K562 (cell line): ENCODE results near the gene PRICKLE2. TPM values are rescaled to one million over a fixed set of nuclear protein-coding genes. Genes with fewer than 3 reads are reported as not detected.

ENCODE experiments used
- ATAC-seq: fragments of 200-7000 bp; cut with Tn5 transposase; 3 replicates; pipeline ENCODE4 v1.9.1; 2020; ENCODE audit warnings: moderate library complexity
- BruUV-seq: library from RNA; stranded (reverse); fragments of 400-500 nt; replicated peaks from 2 replicates; lab custom pipeline; 2021; lab: Mats Ljungman, UMichigan
- CTCF ChIA-PET: fragments of 300-600 bp; formaldehyde crosslinking; extraction: SDS; loops from one replicate; lab custom pipeline; 2021; ENCODE audit warnings: low intra/inter-chr PET ratio; lab: Yijun Ruan, JAX
- POLR2A ChIA-PET: fragments of 300-600, 350-650 bp; sonication (Branson Sonifier 250); formaldehyde crosslinking; extraction: SDS; loops from one replicate; lab custom pipeline; 2021; ENCODE audit warnings: antibody characterized with exemption, inconsistent platforms; lab: Yijun Ruan, JAX
- DNase-seq, 4 experiments: peaks; one replicate each; pipeline versions ENCODE4 v3.0.0 to v3.0.0-alpha.2; 2011 to 2018; ENCODE audit warnings: low spot score in 3 of 4, mixed read lengths in 3 of 4; ENCODE audit errors: extremely low read depth in 1 of 4
- FAIRE-seq: peaks from 2 replicates; lab custom pipeline; 2011; peaks lifted over from hg19 to GRCh38; lab: Jason Lieb, UNC
- H2AFZ ChIP-seq: 2 replicates; pipeline ENCODE4 v1.6.0; 2011; ENCODE audit warnings: low read depth, low read length, control low read depth, inconsistent platforms
- H3K27ac ChIP-seq: fragments of 200-600 bp; 3 replicates; pipeline ENCODE4 v1.8.0; 2011; ENCODE audit warnings: low read depth, mild to moderate bottlenecking, control low read depth, inconsistent platforms, low read length, moderate library complexity, mixed read lengths; ENCODE audit errors: extremely low read depth
- H3K27me3 ChIP-seq, 2 experiments: fragments of 300-600 bp in 1 of 2; 2 replicates in 1 of 2; 3 replicates in 1 of 2; pipeline versions ENCODE4 v1.6.0 to v1.8.0; 2011; ENCODE audit warnings: inconsistent platforms in 2 of 2, low read length in 2 of 2, mild to moderate bottlenecking in 1 of 2, mixed read lengths in 1 of 2, moderate library complexity in 1 of 2; ENCODE audit not compliant: control insufficient read depth in 2 of 2, insufficient read depth in 2 of 2
- H3K36me3 ChIP-seq: fragments of 300-600 bp; 3 replicates; pipeline ENCODE4 v1.8.0; 2011; ENCODE audit warnings: mild to moderate bottlenecking, low read length, inconsistent platforms; ENCODE audit not compliant: control insufficient read depth, insufficient read depth
- H3K4me1 ChIP-seq, 2 experiments: fragments of 200-600 bp in 1 of 2; replicated peaks in 1 of 2; 2 replicates in 1 of 2; 3 replicates in 1 of 2; pipeline versions ENCODE4 v1.5.1 to v1.8.0; 2011; ENCODE audit warnings: inconsistent platforms in 2 of 2, low read length in 2 of 2, mild to moderate bottlenecking in 1 of 2, mixed read lengths in 1 of 2, moderate library complexity in 1 of 2; ENCODE audit not compliant: control insufficient read depth in 2 of 2, insufficient read depth in 2 of 2
- H3K4me2 ChIP-seq: 2 replicates; pipeline ENCODE4 v1.6.1; 2011; ENCODE audit warnings: low read length, control low read depth, inconsistent platforms, mixed read lengths; ENCODE audit not compliant: insufficient read depth
- H3K4me3 ChIP-seq: fragments of 200-600 bp; sonication (generic), shearing (Covaris generic); 2 replicates; pipeline ENCODE4 v1.5.1; 2016; ENCODE audit warnings: control low read depth, inconsistent platforms
- H3K79me2 ChIP-seq: fragments of 200-600 bp; 3 replicates; pipeline ENCODE4 v1.8.0; 2011; ENCODE audit warnings: low read length, inconsistent platforms; ENCODE audit not compliant: control insufficient read depth, insufficient read depth
- H3K9ac ChIP-seq, 2 experiments: 2 replicates each; pipeline versions ENCODE4 v1.6.0 to v1.6.1; 2011; ENCODE audit warnings: low read depth in 2 of 2, low read length in 2 of 2, control low read depth in 1 of 2, inconsistent platforms in 1 of 2, mild to moderate bottlenecking in 1 of 2, mixed read lengths in 1 of 2; ENCODE audit not compliant: insufficient read depth in 1 of 2
- H3K9me1 ChIP-seq: one replicate; pipeline ENCODE4 v1.6.0; 2011; ENCODE audit warnings: inconsistent platforms, mild to moderate bottlenecking, low read length, moderate library complexity; ENCODE audit not compliant: control insufficient read depth, insufficient read depth
- H3K9me3 ChIP-seq: replicated peaks from 2 replicates; pipeline ENCODE4 v1.5.1; 2011; ENCODE audit warnings: low read depth, low read length, inconsistent platforms; ENCODE audit not compliant: control insufficient read depth, insufficient read depth
- H4K20me1 ChIP-seq: replicated peaks from 2 replicates; pipeline ENCODE4 v1.6.1; 2011; ENCODE audit warnings: low read length, inconsistent platforms, mixed read lengths; ENCODE audit not compliant: control insufficient read depth, insufficient read depth
- CBFA2T3 ChIP-seq: fragments of 450-650 bp; IDR thresholded peaks from 2 replicates; pipeline ENCODE4 v1.6.1; 2017
- DIDO1 ChIP-seq: fragments of 450-650 bp; IDR thresholded peaks from 2 replicates; pipeline ENCODE4 v1.6.1; 2016; ENCODE audit warnings: low read depth, missing biosample characterization, missing genetic modification characterization
- HNRNPH1 ChIP-seq: fragments of 200-400 bp; formaldehyde crosslinking; optimal IDR thresholded peaks from 2 replicates; pipeline ENCODE3; 2017; ENCODE audit warnings: low read depth, mild to moderate bottlenecking, low read length, moderate library complexity
- NFRKB ChIP-seq: fragments of 450-650 bp; IDR thresholded peaks from 2 replicates; pipeline ENCODE4 v1.6.1; 2016; ENCODE audit warnings: low read depth
- NFXL1 ChIP-seq: fragments of 450-650 bp; formaldehyde crosslinking; IDR thresholded peaks from 2 replicates; pipeline ENCODE4 v1.4.0; 2021; ENCODE audit warnings: mild to moderate bottlenecking
- POLR2A ChIP-seq: fragments of 450-650 bp; conservative IDR thresholded peaks from 2 replicates; pipeline ENCODE4 v1.6.1; 2016
- PYGO2 ChIP-seq: fragments of 450-650 bp; IDR thresholded peaks from 2 replicates; pipeline ENCODE4 v1.6.1; 2016; ENCODE audit warnings: mild to moderate bottlenecking, missing genetic modification characterization, moderate library complexity, missing compliant biosample characterization
- ZBTB11 ChIP-seq, 3 experiments: fragments of 200-800 bp in 1 of 3; fragments of 250-450 bp in 1 of 3; fragments of 450-650 bp in 1 of 3; sonication (Bioruptor Pico) in 1 of 3; sonication (Bioruptor generic) in 1 of 3; formaldehyde crosslinking in 1 of 3; IDR thresholded peaks; 2 replicates each; pipeline versions ENCODE4 v1.6.1 to v1.8.0; 2016 to 2022; ENCODE audit warnings: mild to moderate bottlenecking in 2 of 3, missing genetic modification characterization in 2 of 3, missing compliant biosample characterization in 1 of 3, moderate library complexity in 1 of 3
- ZBTB8A ChIP-seq: fragments of 450-650 bp; IDR thresholded peaks from 2 replicates; pipeline ENCODE4 v1.6.1; 2018; ENCODE audit warnings: mild to moderate bottlenecking, moderate library complexity; ENCODE audit not compliant: partially characterized antibody
- ZNF311 ChIP-seq: fragments of 250-450 bp; sonication (Bioruptor Pico); IDR thresholded peaks from 2 replicates; pipeline ENCODE4 v1.4.0; 2020; ENCODE audit warnings: mild to moderate bottlenecking, moderate library complexity
- ZNF445 ChIP-seq: fragments of 250-450 bp; sonication (Bioruptor Pico); IDR thresholded peaks from 2 replicates; pipeline ENCODE4 v1.4.0; 2020; ENCODE audit warnings: low read depth, mild to moderate bottlenecking, moderate library complexity
- ZNF668 ChIP-seq: fragments of 250-450 bp; sonication (Bioruptor Pico); IDR thresholded peaks from 2 replicates; pipeline ENCODE4 v1.8.0; 2022; ENCODE audit warnings: mild to moderate bottlenecking, inconsistent platforms
- WGBS: fragments of 100-300 bp; shearing (Covaris generic); methylation state at CpG from one replicate; pipeline ENCODE4 v1.1.6; 2016; ENCODE audit warnings: low coverage, mixed read lengths; ENCODE audit not compliant: insufficient coverage; ENCODE audit errors: missing lambda C conversion rate; 5-methylcytosine and 5-hydroxymethylcytosine counted together
- in situ Hi-C: fragments of 300-500 bp; cut with MboI; formaldehyde crosslinking; loops from 4 replicates; pipeline ENCODE4 v1.15.0; 2018; ENCODE audit warnings: inconsistent platforms, mixed read lengths
- intact Hi-C: fragments of 100-400 bp; cut with micrococcal nuclease; formaldehyde crosslinking; loops from 2 replicates; pipeline ENCODE4 v1.14.2; 2022
- polyA plus RNA-seq, 8 experiments: library from polyadenylated mRNA; depleted of rRNA in 4 of 8; stranded (reverse) in 5 of 8; unstranded in 3 of 8; fragments of >200 nt; fragmentation: Nextera tagmentation in 2 of 8; fragmentation: Illumina TruSeq in 1 of 8; extraction: Ambion mirVana in 2 of 8; extraction: Trizol in 1 of 8; gene quantifications; 2 replicates each; pipeline versions ENCODE4 v1.2.1 to v1.2.3, GENCODE V29; 2011 to 2014; ENCODE audit warnings: inconsistent platforms in 1 of 8, missing spikeins in 1 of 8
- total RNA-seq, 7 experiments: library from RNA; depleted of rRNA in 6 of 7; stranded (reverse); fragments of >200 nt in 6 of 7; fragmentation: Illumina TruSeq in 2 of 7; extraction: Trizol in 2 of 7; gene quantifications; 2 replicates each; pipeline versions ENCODE4 v1.2.1 to v1.2.3, GENCODE V29; 2011 to 2021; ENCODE audit warnings: low replicate concordance in 1 of 7

Gene PRICKLE2
- total and polyA plus RNA-seq, 9 of the 15 experiments (the other 6 are each of a cell fraction or from before 2014, with no cell fraction given): 0.07 to 0.09 TPM; not detected in 7

GRCh38 chr3:64056606-64057180, 168.6 kb downstream of the PRICKLE2 start:
- FAIRE-seq: no peak

GRCh38 chr3:64055076-64055475, 170.2 kb downstream of the PRICKLE2 start:
- H3K4me1 ChIP-seq: no peaks in the 10 kb centered on the region
- DNase-seq: no peak
- no peaks in the 10 kb centered on the region for H3K36me3 ChIP-seq
- H3K4me2 ChIP-seq: no peak overlapping the region
- no peak overlapping the region for H2AFZ ChIP-seq
- in situ Hi-C loops: no loop called here
- H3K9ac ChIP-seq: no peak overlapping the region
- H3K79me2 ChIP-seq: no peaks in the 10 kb centered on the region
- intact Hi-C loops: no loop called here
- H3K27me3 ChIP-seq: no peaks in the 10 kb centered on the region
- ATAC-seq: no peak
- 0% methylated on average over 2 of the region's 2 CpGs for whole genome bisulfite sequencing
- ChIA-PET CTCF (no interaction called here), POLR2A (no interaction called here)
- no peak overlapping the region for H3K27ac ChIP-seq
- TF ChIP-seq POLR2A: no peak
- 0 out of 6 replicates have a peak, but pooled peaks of 1 of the 3 experiments have one; percentile 54 for TF ChIP-seq ZBTB11 (CRISPR knock-in tag; IDR thresholded peaks at IDR 0.05)
- H3K9me3 ChIP-seq: no peaks in the 10 kb centered on the region
- no peak for FAIRE-seq
- BruUV-seq: no TSS peak
- no peak overlapping the region for H3K4me3 ChIP-seq
- no peaks in the 10 kb centered on the region for H3K9me1 ChIP-seq
- H4K20me1 ChIP-seq: no peaks in the 10 kb centered on the region

More at GRCh38 chr3:64056606-64057180, 168.6 kb downstream of the PRICKLE2 start:
- no peaks in the 10 kb centered on the region for H3K9me1 ChIP-seq
- no peak for DNase-seq
- H3K9ac ChIP-seq: no peak overlapping the region
- no TSS peak for BruUV-seq
- H3K9me3 ChIP-seq: no peaks in the 10 kb centered on the region
- ATAC-seq: no peak
- 0% methylated on average over 2 of the region's 3 CpGs for WGBS
- in situ Hi-C loops (no loop called here), intact Hi-C loops (no loop called here)
- ChIA-PET CTCF (no interaction called here), POLR2A (no interaction called here)
- H3K4me1 ChIP-seq: no peaks in the 10 kb centered on the region
- no peaks in the 10 kb centered on the region for H3K36me3 ChIP-seq
- no peak for TF ChIP-seq PYGO2
- no peak for TF ChIP-seq NFRKB
- TF ChIP-seq ZBTB8A: no peak
- no peak for TF ChIP-seq HNRNPH1
- TF ChIP-seq DIDO1 (tag): no peak
- TF ChIP-seq CBFA2T3: no peak
- TF ChIP-seq NFXL1 (CRISPR knock-in tag): no peak
- no peak for TF ChIP-seq ZNF311 (CRISPR knock-in tag)
- no peak for TF ChIP-seq ZNF668 (CRISPR knock-in tag)
- TF ChIP-seq ZNF445 (CRISPR knock-in tag): no peak
- no peaks in the 10 kb centered on the region for H3K27me3 ChIP-seq
- no peak overlapping the region for H3K27ac ChIP-seq
- H2AFZ ChIP-seq: no peak overlapping the region
- no peaks in the 10 kb centered on the region for H4K20me1 ChIP-seq
- H3K4me3 ChIP-seq: no peak overlapping the region
- H3K79me2 ChIP-seq: no peaks in the 10 kb centered on the region
- no peak overlapping the region for H3K4me2 ChIP-seq
